SK-N-SH (cell line): ENCODE measurements around the gene MEGF10. TPM values are rescaled to one million over a fixed set of nuclear protein-coding genes. Genes with fewer than 3 reads are reported as not detected.

Experiments
- CTCF ChIA-PET: fragments of 300-600, 350-600 bp; formaldehyde crosslinking; extraction: SDS; loops from one replicate; lab custom pipeline; 2021; lab: Yijun Ruan, JAX
- POLR2A ChIA-PET: fragments of 350-600 bp; sonication (Branson Sonifier 250); formaldehyde crosslinking; extraction: SDS; loops from one replicate; lab custom pipeline; 2020; ENCODE audit warnings: antibody characterized with exemption, inconsistent platforms; lab: Yijun Ruan, JAX
- DNase-seq: peaks from one replicate; pipeline ENCODE4 v3.0.0; 2012
- H2AFZ ChIP-seq: fragments of 200-600 bp; sonication (generic); 2 replicates; pipeline ENCODE4 v1.8.1; 2016; ENCODE audit warnings: antibody characterized with exemption, mild to moderate bottlenecking, low read depth
- H3F3A ChIP-seq: fragments of 200-600 bp; sonication (generic); replicated peaks from 2 replicates; pipeline ENCODE3; 2016; ENCODE audit warnings: antibody characterized with exemption, mild to moderate bottlenecking; ENCODE audit not compliant: insufficient read depth
- H3K27ac ChIP-seq, 2 experiments: fragments of 200-500 bp in 1 of 2; fragments of 200-600 bp in 1 of 2; sonication (Bioruptor generic) in 1 of 2; sonication (generic), shearing (Covaris generic) in 1 of 2; 2 replicates each; pipeline versions ENCODE4 v1.5.1 to v1.6.1; 2014 to 2016; ENCODE audit warnings: low read depth in 2 of 2, inconsistent platforms in 1 of 2, low read length in 1 of 2, mild to moderate bottlenecking in 1 of 2, mixed read lengths in 1 of 2
- H3K27me3 ChIP-seq: fragments of 200-600 bp; sonication (generic), shearing (Covaris generic); 2 replicates; pipeline ENCODE4 v1.6.1; 2016; ENCODE audit warnings: mixed run types; ENCODE audit not compliant: insufficient read depth
- H3K36me3 ChIP-seq, 2 experiments: fragments of 200-500 bp in 1 of 2; fragments of 200-600 bp in 1 of 2; sonication (Bioruptor generic) in 1 of 2; sonication (generic) in 1 of 2; replicated peaks in 1 of 2; 2 replicates each; pipeline versions ENCODE3 to v1.5.1; 2014 to 2016; ENCODE audit warnings: low read length in 1 of 2, mild to moderate bottlenecking in 1 of 2; ENCODE audit not compliant: insufficient read depth in 2 of 2, control insufficient read depth in 1 of 2
- H3K4me1 ChIP-seq, 2 experiments: fragments of 200-500 bp in 1 of 2; fragments of 200-600 bp in 1 of 2; sonication (Bioruptor generic) in 1 of 2; sonication (generic), shearing (Covaris generic) in 1 of 2; 2 replicates each; pipeline versions ENCODE4 v1.5.1 to v1.6.1; 2014 to 2016; ENCODE audit warnings: low read depth in 1 of 2, low read length in 1 of 2, mixed run types in 1 of 2; ENCODE audit not compliant: insufficient read depth in 2 of 2, control insufficient read depth in 1 of 2
- H3K4me2 ChIP-seq: fragments of 200-600 bp; sonication (generic), shearing (Covaris generic); 2 replicates; pipeline ENCODE4 v1.6.1; 2017; ENCODE audit warnings: mixed run types
- H3K4me3 ChIP-seq, 2 experiments: fragments of 200-500 bp in 1 of 2; fragments of 200-600 bp in 1 of 2; sonication (Bioruptor generic) in 1 of 2; sonication (generic), shearing (Covaris generic) in 1 of 2; 2 replicates each; pipeline versions ENCODE4 v1.5.1 to v1.8.1; 2014 to 2016; ENCODE audit warnings: low read depth in 2 of 2, inconsistent platforms in 1 of 2, low read length in 1 of 2, mild to moderate bottlenecking in 1 of 2, mixed read lengths in 1 of 2, moderate library complexity in 1 of 2
- H3K79me2 ChIP-seq: fragments of 200-600 bp; sonication (generic); 2 replicates; pipeline ENCODE4 v1.8.1; 2017; ENCODE audit warnings: mild to moderate bottlenecking; ENCODE audit not compliant: insufficient read depth
- H3K9ac ChIP-seq: fragments of 200-600 bp; sonication (generic); 2 replicates; pipeline ENCODE4 v1.6.1; 2017; ENCODE audit warnings: mixed run types
- H3K9me2 ChIP-seq: fragments of 200-600 bp; sonication (generic); 2 replicates; pipeline ENCODE4 v1.6.1; 2017; ENCODE audit warnings: mixed run types
- H3K9me3 ChIP-seq: fragments of 200-600 bp; sonication (generic); 2 replicates; pipeline ENCODE4 v1.6.1; 2017; ENCODE audit warnings: mixed run types, mild to moderate bottlenecking, moderate library complexity
- H4K20me1 ChIP-seq: fragments of 200-600 bp; sonication (generic); 2 replicates; pipeline ENCODE4 v1.6.1; 2017; ENCODE audit warnings: mild to moderate bottlenecking, mixed run types; ENCODE audit not compliant: insufficient read depth
- ELF1 ChIP-seq: IDR thresholded peaks from 2 replicates; pipeline ENCODE4 v1.4.0; 2012
- EZH2phosphoT487 ChIP-seq: fragments of 200-600 bp; sonication (generic); IDR thresholded peaks from 2 replicates; pipeline ENCODE4 v1.6.1; 2017; ENCODE audit warnings: low read depth, mixed run types, mild to moderate bottlenecking, antibody characterized with exemption, moderate library complexity, borderline replicate concordance
- FOSL2 ChIP-seq: IDR thresholded peaks from 2 replicates; pipeline ENCODE4 v1.4.0; 2012; ENCODE audit warnings: low read depth, mild to moderate bottlenecking, moderate library complexity, borderline replicate concordance
- FOXJ3 ChIP-seq: sonication (generic); formaldehyde crosslinking; IDR thresholded peaks from 2 replicates; pipeline ENCODE4 v1.5.1; 2020; ENCODE audit warnings: mild to moderate bottlenecking, missing genetic modification reagents
- GABPA ChIP-seq: IDR thresholded peaks from 2 replicates; pipeline ENCODE4 v1.4.0; 2012; ENCODE audit warnings: low read depth, mild to moderate bottlenecking
- GATA2 ChIP-seq: sonication (generic); formaldehyde crosslinking; IDR thresholded peaks from 2 replicates; pipeline ENCODE4 v1.5.0; 2020; ENCODE audit warnings: mild to moderate bottlenecking, missing genetic modification reagents
- JUND ChIP-seq: IDR thresholded peaks from 2 replicates; pipeline ENCODE4 v1.4.0; 2012
- MAX ChIP-seq: IDR thresholded peaks from 2 replicates; pipeline ENCODE4 v1.4.0; 2012; ENCODE audit warnings: low read depth
- MXI1 ChIP-seq: IDR thresholded peaks from 2 replicates; pipeline ENCODE4 v1.6.1; 2012; ENCODE audit warnings: mild to moderate bottlenecking, low read depth, low read length, improper control_type of control experiment
- NRF1 ChIP-seq: IDR thresholded peaks from 2 replicates; pipeline ENCODE4 v1.6.1; 2012; ENCODE audit warnings: low read depth, mild to moderate bottlenecking, low read length
- RAD21 ChIP-seq: IDR thresholded peaks from 2 replicates; pipeline ENCODE4 v1.6.1; 2012; ENCODE audit warnings: mild to moderate bottlenecking, low read length
- RCOR1 ChIP-seq: fragments of 150-350 bp; IDR thresholded peaks from 2 replicates; pipeline ENCODE4 v1.6.1; 2017; ENCODE audit warnings: antibody characterized with exemption, low read length
- SIN3A ChIP-seq: IDR thresholded peaks from 2 replicates; pipeline ENCODE4 v1.6.1; 2012; ENCODE audit warnings: low read depth, mild to moderate bottlenecking, low read length, moderate library complexity, borderline replicate concordance
- TAF1 ChIP-seq: IDR thresholded peaks from 2 replicates; pipeline ENCODE4 v1.6.1; 2012; ENCODE audit warnings: low read depth, mild to moderate bottlenecking, low read length, moderate library complexity, borderline replicate concordance
- TCF12 ChIP-seq: IDR thresholded peaks from 2 replicates; pipeline ENCODE4 v1.4.0; 2012
- TEAD4 ChIP-seq: IDR thresholded peaks from 2 replicates; pipeline ENCODE4 v1.4.0; 2012; ENCODE audit warnings: mild to moderate bottlenecking, borderline replicate concordance; ENCODE audit not compliant: insufficient read depth
- YY1 ChIP-seq: IDR thresholded peaks from 2 replicates; pipeline ENCODE4 v1.4.0; 2012; ENCODE audit warnings: low read depth, mild to moderate bottlenecking
- ZBTB33 ChIP-seq: IDR thresholded peaks from 2 replicates; pipeline ENCODE4 v1.4.0; 2012; ENCODE audit warnings: low read depth, borderline replicate concordance
- WGBS: methylation state at CpG from one replicate; pipeline ENCODE4 v1.1.6; 2017; ENCODE audit warnings: low lambda C conversion rate; 5-methylcytosine and 5-hydroxymethylcytosine counted together
- polyA plus RNA-seq, 3 experiments: library from polyadenylated mRNA; depleted of rRNA; stranded (reverse); fragments of >200 nt; gene quantifications; 2 replicates each; pipeline ENCODE4 v1.2.3, GENCODE V29; 2012
- TF ChIP-seq, protein P1 (sequence below): IDR thresholded peaks from 2 replicates; pipeline ENCODE4 v1.6.1; 2012; ENCODE audit warnings: mild to moderate bottlenecking, low read depth, low read length, moderate library complexity

The MEGF10 gene
- polyA plus RNA-seq, 1 of the 3 experiments (the other 2 are of a cell fraction) = 1.1 TPM

- no peaks in the 10 kb centered on the region for H3K79me2 ChIP-seq
- WGBS = 84% methylated on average over 1 of the region's 1 CpG
- no peak overlapping the region for H2AFZ ChIP-seq
- no peak overlapping the region for H3K9ac ChIP-seq
- no peak overlapping the region for H3K27ac ChIP-seq
- H3K36me3 ChIP-seq = no peaks in the 10 kb centered on the region
- no peaks in the 10 kb centered on the region for H3K9me2 ChIP-seq
- peaks cover 5% of the 10 kb centered on the region for H3F3A ChIP-seq
- POLR2A ChIA-PET = no interaction called here
- H3K4me3 ChIP-seq = no peak overlapping the region
- TF ChIP-seq GATA2 (CRISPR knock-in tag) (no peak), RCOR1 (no peak), RAD21 (no peak), MXI1 (no peak), TEAD4 (no peak), FOSL2 (no peak), FOXJ3 (CRISPR knock-in tag) (no peak), GABPA (no peak), EZH2phosphoT487 (no peak), TAF1 (no peak), JUND (no peak), NRF1 (no peak), ZBTB33 (no peak), ELF1 (no peak), MAX (no peak), YY1 (no peak), TCF12 (no peak), SIN3A (no peak)
- TF ChIP-seq, protein P1, sequence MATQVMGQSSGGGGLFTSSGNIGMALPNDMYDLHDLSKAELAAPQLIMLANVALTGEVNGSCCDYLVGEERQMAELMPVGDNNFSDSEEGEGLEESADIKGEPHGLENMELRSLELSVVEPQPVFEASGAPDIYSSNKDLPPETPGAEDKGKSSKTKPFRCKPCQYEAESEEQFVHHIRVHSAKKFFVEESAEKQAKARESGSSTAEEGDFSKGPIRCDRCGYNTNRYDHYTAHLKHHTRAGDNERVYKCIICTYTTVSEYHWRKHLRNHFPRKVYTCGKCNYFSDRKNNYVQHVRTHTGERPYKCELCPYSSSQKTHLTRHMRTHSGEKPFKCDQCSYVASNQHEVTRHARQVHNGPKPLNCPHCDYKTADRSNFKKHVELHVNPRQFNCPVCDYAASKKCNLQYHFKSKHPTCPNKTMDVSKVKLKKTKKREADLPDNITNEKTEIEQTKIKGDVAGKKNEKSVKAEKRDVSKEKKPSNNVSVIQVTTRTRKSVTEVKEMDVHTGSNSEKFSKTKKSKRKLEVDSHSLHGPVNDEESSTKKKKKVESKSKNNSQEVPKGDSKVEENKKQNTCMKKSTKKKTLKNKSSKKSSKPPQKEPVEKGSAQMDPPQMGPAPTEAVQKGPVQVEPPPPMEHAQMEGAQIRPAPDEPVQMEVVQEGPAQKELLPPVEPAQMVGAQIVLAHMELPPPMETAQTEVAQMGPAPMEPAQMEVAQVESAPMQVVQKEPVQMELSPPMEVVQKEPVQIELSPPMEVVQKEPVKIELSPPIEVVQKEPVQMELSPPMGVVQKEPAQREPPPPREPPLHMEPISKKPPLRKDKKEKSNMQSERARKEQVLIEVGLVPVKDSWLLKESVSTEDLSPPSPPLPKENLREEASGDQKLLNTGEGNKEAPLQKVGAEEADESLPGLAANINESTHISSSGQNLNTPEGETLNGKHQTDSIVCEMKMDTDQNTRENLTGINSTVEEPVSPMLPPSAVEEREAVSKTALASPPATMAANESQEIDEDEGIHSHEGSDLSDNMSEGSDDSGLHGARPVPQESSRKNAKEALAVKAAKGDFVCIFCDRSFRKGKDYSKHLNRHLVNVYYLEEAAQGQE = no peak
- no peaks in the 10 kb centered on the region for H4K20me1 ChIP-seq
- no peaks in the 10 kb centered on the region for H3K9me3 ChIP-seq
- peaks cover 0 to 4% of the 10 kb centered on the region in 2 experiments; a peak in 3 of 4 replicates for H3K4me1 ChIP-seq
- CTCF ChIA-PET = interaction anchor here (1.0 to 4.9 kb wide), 2 partner anchors 147 to 197 kb away, joined by 3 to 39 read pairs; no protein-coding TSS in a partner anchor
- no peak overlapping the region for H3K4me2 ChIP-seq
- H3K27me3 ChIP-seq = no peaks in the 10 kb centered on the region
- DNase-seq = no peak
Observed at GRCh38 chr5:127295454-127295853, 4.9 kb downstream of the MEGF10 start.
